Trophoblast cell (in vitro differentiated cells and primary cell): Measurements from ENCODE around the gene FAM174B.

ENCODE experiments used
- DNase-seq, 2 donors: peaks; one replicate each; pipeline ENCODE4 v3.0.0-alpha.2; 2016
- H2AFZ ChIP-seq: 2 replicates; pipeline ENCODE4 v1.6.1; 2013; ENCODE audit warnings: low read length, moderate library complexity, mild to moderate bottlenecking; ENCODE audit not compliant: insufficient read depth, poor library complexity
- H2AK5ac ChIP-seq: 2 replicates; pipeline ENCODE4 v1.6.1; 2013; ENCODE audit warnings: mild to moderate bottlenecking, low read length
- H2BK120ac ChIP-seq: 2 replicates; pipeline ENCODE4 v1.6.1; 2013; ENCODE audit warnings: low read length, mild to moderate bottlenecking, moderate library complexity; ENCODE audit not compliant: insufficient read depth, poor library complexity
- H2BK12ac ChIP-seq: 2 replicates; pipeline ENCODE4 v1.6.1; 2013; ENCODE audit warnings: mild to moderate bottlenecking, low read length, moderate library complexity
- H2BK5ac ChIP-seq: 2 replicates; pipeline ENCODE4 v1.6.1; 2013; ENCODE audit warnings: low read length, low read depth, moderate library complexity, mild to moderate bottlenecking; ENCODE audit not compliant: poor library complexity
- H3K14ac ChIP-seq: 2 replicates; pipeline ENCODE4 v1.6.1; 2013; ENCODE audit warnings: mild to moderate bottlenecking, low read length
- H3K18ac ChIP-seq: 2 replicates; pipeline ENCODE4 v1.6.1; 2013; ENCODE audit warnings: mild to moderate bottlenecking, low read length
- H3K23ac ChIP-seq: 2 replicates; pipeline ENCODE4 v1.6.1; 2013; ENCODE audit warnings: low read length
- H3K27ac ChIP-seq: 2 replicates; pipeline ENCODE4 v1.5.1; 2013; ENCODE audit warnings: low read depth, mild to moderate bottlenecking, inconsistent platforms, low read length, moderate library complexity
- H3K27me3 ChIP-seq: 2 replicates; pipeline ENCODE4 v1.6.1; 2013; ENCODE audit warnings: inconsistent platforms, mild to moderate bottlenecking, low read length, moderate library complexity; ENCODE audit not compliant: insufficient read depth
- H3K36me3 ChIP-seq, 2 experiments: 1 replicate in 1 of 2; 2 replicates in 1 of 2; pipeline ENCODE4 v1.6.1; 2013; ENCODE audit warnings: low read length in 2 of 2, mild to moderate bottlenecking in 2 of 2, moderate library complexity in 1 of 2; ENCODE audit not compliant: insufficient read depth in 2 of 2, control insufficient read depth in 1 of 2
- H3K4ac ChIP-seq: 2 replicates; pipeline ENCODE4 v1.6.1; 2013; ENCODE audit warnings: low read depth, mild to moderate bottlenecking, low read length, moderate library complexity
- H3K4me1 ChIP-seq, 2 experiments: 1 replicate in 1 of 2; 2 replicates in 1 of 2; pipeline ENCODE4 v1.6.1; 2013; ENCODE audit warnings: low read length in 2 of 2, mild to moderate bottlenecking in 2 of 2, moderate library complexity in 1 of 2; ENCODE audit not compliant: insufficient read depth in 2 of 2, control insufficient read depth in 1 of 2
- H3K4me2 ChIP-seq: 2 replicates; pipeline ENCODE4 v1.6.1; 2013; ENCODE audit warnings: inconsistent platforms, mild to moderate bottlenecking, low read length, moderate library complexity
- H3K4me3 ChIP-seq: 2 replicates; pipeline ENCODE4 v1.5.1; 2013; ENCODE audit warnings: mild to moderate bottlenecking, low read depth, low read length, inconsistent platforms
- H3K79me1 ChIP-seq: one replicate; pipeline ENCODE4 v1.6.1; 2013; ENCODE audit warnings: low read length
- H3K79me2 ChIP-seq: 2 replicates; pipeline ENCODE4 v1.6.1; 2013; ENCODE audit warnings: low read length, mild to moderate bottlenecking; ENCODE audit not compliant: control insufficient read depth, insufficient read depth, poor library complexity
- H3K9ac ChIP-seq: 2 replicates; pipeline ENCODE4 v1.6.1; 2013; ENCODE audit warnings: mild to moderate bottlenecking, low read length
- H3K9me3 ChIP-seq: 2 replicates; pipeline ENCODE4 v1.6.1; 2013; ENCODE audit warnings: low read depth, mild to moderate bottlenecking, control low read depth, inconsistent platforms, low read length; ENCODE audit not compliant: insufficient read depth
- H4K12ac ChIP-seq: 2 replicates; pipeline ENCODE4 v1.6.1; 2013; ENCODE audit warnings: low read depth, mild to moderate bottlenecking, low read length, moderate library complexity
- H4K8ac ChIP-seq: 2 replicates; pipeline ENCODE4 v1.6.1; 2013; ENCODE audit warnings: low read depth, mild to moderate bottlenecking, low read length, moderate library complexity
- H4K91ac ChIP-seq: one replicate; pipeline ENCODE4 v1.6.1; 2013; ENCODE audit warnings: low read depth, mild to moderate bottlenecking, low read length, moderate library complexity
- WGBS: extraction: QIAGEN DNeasy Blood & Tissue Kit; methylation state at CpG from one replicate; pipeline ENCODE4 v1.1.7; 2013; ENCODE audit warnings: missing lambda C conversion rate; ENCODE audit not compliant: insufficient read length, insufficient coverage; ENCODE audit errors: extremely low coverage; 5-methylcytosine and 5-hydroxymethylcytosine counted together

Gene FAM174B

GRCh38 chr15:92614791-92615785, 40.5 kb downstream of the FAM174B start:
- Histone ChIP-seq H3K18ac (no peak overlapping the region), H2AFZ (no peak overlapping the region), H3K79me1 (peaks cover 2% of the 10 kb centered on the region), H2AK5ac (no peak overlapping the region), H3K27ac (no peak overlapping the region), H3K23ac (no peak overlapping the region), H3K4me3 (no peak overlapping the region), H3K14ac (no peak overlapping the region), H3K36me3 (no peaks in the 10 kb centered on the region), H3K4ac (no peak overlapping the region), H3K4me2 (no peak overlapping the region), H3K4me1 (peaks cover 10 to 13% of the 10 kb centered on the region in 2 experiments), H2BK5ac (no peak overlapping the region), H4K91ac (no peak overlapping the region), H3K9ac (no peak overlapping the region), H3K27me3 (no peaks in the 10 kb centered on the region), H3K9me3 (no peaks in the 10 kb centered on the region), H4K8ac (no peak overlapping the region), H3K79me2 (peaks cover 1% of the 10 kb centered on the region), H4K12ac (no peak overlapping the region), H2BK12ac (no peak overlapping the region), H2BK120ac (no peak overlapping the region)
- DNase-seq, result no peak
- no CpG with 5 or more reads among the region's 18 CpGs for WGBS

GRCh38 chr15:92614301-92614700, 41.3 kb downstream of the FAM174B start:
- no CpG with 5 or more reads among the region's 4 CpGs for WGBS
- H3K9ac ChIP-seq, result no peak overlapping the region
- no peak overlapping the region for H3K4me3 ChIP-seq
- H2AFZ ChIP-seq, result no peak overlapping the region
- H3K79me2 ChIP-seq, result peaks cover 1% of the 10 kb centered on the region
- H3K27me3 ChIP-seq, result no peaks in the 10 kb centered on the region
- no peak overlapping the region for H2AK5ac ChIP-seq
- no peaks in the 10 kb centered on the region for H3K9me3 ChIP-seq
- no peaks in the 10 kb centered on the region for H3K36me3 ChIP-seq
- H3K14ac ChIP-seq, result no peak overlapping the region
- DNase-seq, result no peak
- H2BK120ac ChIP-seq, result no peak overlapping the region
- H2BK12ac ChIP-seq, result no peak overlapping the region
- no peak overlapping the region for H2BK5ac ChIP-seq
- peaks cover 2% of the 10 kb centered on the region for H3K79me1 ChIP-seq
- H3K4ac ChIP-seq, result no peak overlapping the region
- no peak overlapping the region for H3K4me2 ChIP-seq
- H3K23ac ChIP-seq, result no peak overlapping the region
- H4K12ac ChIP-seq, result no peak overlapping the region
- no peak overlapping the region for H4K8ac ChIP-seq
- no peak overlapping the region for H3K27ac ChIP-seq
- H3K4me1 ChIP-seq, result peaks cover 10 to 13% of the 10 kb centered on the region in 2 experiments
- H4K91ac ChIP-seq, result no peak overlapping the region
- no peak overlapping the region for H3K18ac ChIP-seq

GRCh38 chr15:92613841-92614240, 41.7 kb downstream of the FAM174B start:
- Histone ChIP-seq H3K27ac (no peak overlapping the region), H3K14ac (no peak overlapping the region), H3K4me1 (peaks cover 10 to 13% of the 10 kb centered on the region in 2 experiments), H4K91ac (no peak overlapping the region), H2AK5ac (no peak overlapping the region), H2BK12ac (no peak overlapping the region), H3K79me2 (peaks cover 1% of the 10 kb centered on the region), H3K36me3 (no peaks in the 10 kb centered on the region), H3K4me2 (no peak overlapping the region), H2BK120ac (no peak overlapping the region), H3K27me3 (no peaks in the 10 kb centered on the region), H4K12ac (no peak overlapping the region), H3K4me3 (no peak overlapping the region), H4K8ac (no peak overlapping the region), H2BK5ac (no peak overlapping the region), H3K9ac (no peak overlapping the region), H3K9me3 (no peaks in the 10 kb centered on the region), H3K18ac (no peak overlapping the region), H3K23ac (no peak overlapping the region), H2AFZ (no peak overlapping the region), H3K79me1 (peaks cover 2% of the 10 kb centered on the region), H3K4ac (no peak overlapping the region)
- no peak for DNase-seq
- no CpG with 5 or more reads among the region's 7 CpGs for WGBS

- DNase-seq, result no peak
- Histone ChIP-seq H2AK5ac (no peak overlapping the region), H3K18ac (no peak overlapping the region), H3K27ac (no peak overlapping the region), H4K91ac (no peak overlapping the region), H2AFZ (no peak overlapping the region), H2BK120ac (no peak overlapping the region), H4K12ac (no peak overlapping the region), H3K27me3 (no peaks in the 10 kb centered on the region), H3K9ac (peak overlapping the region; percentile 7), H2BK5ac (no peak overlapping the region), H3K9me3 (no peaks in the 10 kb centered on the region), H3K4ac (no peak overlapping the region), H3K14ac (no peak overlapping the region), H3K23ac (no peak overlapping the region), H3K4me1 (peaks cover 8 to 13% of the 10 kb centered on the region in 2 experiments), H3K79me2 (peaks cover 1% of the 10 kb centered on the region), H4K8ac (no peak overlapping the region), H3K79me1 (peaks cover 2% of the 10 kb centered on the region), H3K36me3 (no peaks in the 10 kb centered on the region), H3K4me3 (no peak overlapping the region), H3K4me2 (no peak overlapping the region), H2BK12ac (no peak overlapping the region)
- no CpG with 5 or more reads among the region's 4 CpGs for WGBS
Observed at GRCh38 chr15:92612891-92613290, 42.7 kb downstream of the FAM174B start.
